NCI-H1092 treated with DMSO at 0.1 percent for 48 hours (cell line): ENCODE data around the gene FOXC1.

Experiments
- DNase-seq: peaks from one replicate; lab custom pipeline; 2025; lab: John Stamatoyannopoulos, UW

The FOXC1 gene

DNA sequence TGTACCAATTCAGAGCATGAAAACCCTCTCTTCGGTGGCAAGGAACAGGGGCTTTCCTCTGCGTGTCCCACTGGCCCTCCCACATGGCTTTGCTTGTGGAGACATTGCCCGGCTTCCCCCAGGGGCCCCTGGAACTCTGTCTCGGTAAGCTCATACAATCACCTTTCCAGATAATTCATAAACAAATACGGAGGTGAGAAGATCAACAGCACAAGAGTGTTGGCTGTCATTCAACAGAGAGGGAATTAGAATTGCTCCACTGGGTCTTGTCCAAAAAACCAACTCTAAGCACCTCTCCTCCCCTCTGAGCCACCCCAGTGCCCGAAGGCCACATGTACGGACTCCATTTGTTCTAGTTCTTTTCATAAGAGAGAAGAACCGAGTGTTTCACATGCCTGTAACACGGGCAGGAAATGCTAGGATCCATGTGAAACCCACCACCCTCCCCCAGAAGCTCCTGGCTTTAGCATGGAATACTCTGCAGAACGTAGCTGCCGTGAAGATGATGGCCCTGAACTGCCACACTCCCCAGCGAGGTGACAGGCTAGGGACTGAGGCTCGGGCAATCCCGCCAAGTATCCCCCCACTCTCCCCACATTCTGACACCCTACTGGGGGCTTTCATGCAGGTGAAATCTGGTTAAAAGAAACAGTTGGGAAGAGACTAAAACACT lies 24.6 kb upstream of the FOXC1 start:
- DNase-seq = no peak

DNA sequence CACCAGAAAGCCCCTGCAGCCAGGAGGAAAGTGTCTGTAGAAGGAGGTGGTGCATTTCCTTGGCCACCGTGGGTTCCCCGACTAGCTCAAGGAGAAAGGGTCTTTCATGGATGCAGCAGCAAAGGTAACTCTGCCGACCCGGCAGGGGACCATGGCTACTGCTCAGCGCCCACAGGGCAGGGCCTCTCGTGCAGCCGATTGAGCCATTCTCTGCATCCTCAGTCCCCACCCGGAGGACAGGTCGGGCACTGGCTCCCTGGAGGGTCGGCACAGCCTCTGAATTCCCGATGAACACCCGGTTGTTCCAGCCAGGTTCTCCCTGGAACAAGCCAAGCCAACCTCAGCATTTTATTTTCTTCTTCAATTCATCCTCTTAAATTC lies 24.1 kb upstream of the FOXC1 start:
- DNase-seq = no peak

DNA sequence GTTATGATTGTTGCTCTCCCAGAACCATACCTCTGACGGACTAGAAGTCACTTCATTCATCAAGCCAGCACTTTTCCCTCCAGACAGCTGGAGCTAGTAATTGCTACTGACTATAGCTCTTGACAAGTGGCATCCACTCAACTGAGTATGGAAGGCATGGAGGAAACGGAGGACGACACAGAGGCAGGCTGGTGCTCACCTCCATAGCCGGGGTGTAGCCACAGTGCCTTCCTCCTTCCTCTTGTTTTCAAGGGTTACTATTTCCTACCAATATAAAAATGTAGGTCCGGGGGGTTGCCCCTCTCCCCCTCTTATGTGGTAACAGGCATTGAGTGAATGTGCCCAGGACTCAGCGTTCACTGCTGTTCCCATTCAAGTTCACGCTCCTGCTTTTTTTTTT lies 23.5 kb upstream of the FOXC1 start:
- no peak for DNase-seq

DNA sequence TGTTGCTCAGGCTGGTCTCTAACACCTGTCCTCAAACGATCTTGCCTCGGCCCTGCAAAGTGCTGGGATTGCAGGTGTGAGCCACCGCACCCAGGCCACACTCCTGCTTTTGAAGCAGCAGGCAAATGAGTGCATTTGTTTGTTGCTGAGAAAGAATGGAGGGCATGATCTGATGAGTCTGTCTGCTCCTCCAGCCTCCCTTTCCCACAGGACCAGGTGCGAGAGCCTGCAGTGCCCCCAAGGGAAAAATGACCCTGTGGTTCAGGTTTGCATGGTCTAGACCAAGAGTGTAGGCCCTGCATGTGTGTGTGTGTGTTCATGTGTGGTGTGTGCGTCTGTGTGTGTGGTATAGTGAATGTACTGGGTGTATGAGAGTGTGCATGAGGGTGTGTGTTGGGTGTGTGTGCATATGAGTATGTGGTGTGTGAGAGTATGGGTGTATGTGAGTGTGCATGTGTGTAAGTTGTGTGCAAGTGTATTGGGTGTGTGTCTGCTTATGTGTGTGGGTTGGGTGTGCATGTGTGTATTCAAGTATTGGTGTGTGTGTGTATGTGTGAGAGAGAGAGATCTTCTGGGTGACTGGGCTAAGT lies 22.8 kb upstream of the FOXC1 start:
- no peak for DNase-seq

DNA sequence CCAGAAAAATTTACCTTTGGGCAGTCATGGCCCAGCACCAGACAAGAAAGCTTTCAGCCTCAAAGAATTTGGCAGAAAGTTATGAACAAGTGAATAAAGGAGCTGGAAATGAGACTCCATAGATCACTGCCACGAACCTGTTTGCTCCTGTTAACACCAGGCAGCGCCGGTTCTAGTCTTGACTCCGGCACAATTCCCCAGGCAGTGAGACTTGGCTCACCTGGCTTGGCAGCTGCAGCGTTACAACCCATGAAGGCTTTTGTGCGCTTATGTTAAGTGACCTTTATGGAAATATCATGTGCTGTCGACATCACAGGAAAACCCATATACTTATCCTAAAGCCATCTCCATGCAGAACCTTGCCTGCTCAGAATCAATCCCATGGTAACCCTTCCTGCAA lies 22.2 kb upstream of the FOXC1 start:
- no peak for DNase-seq

DNA sequence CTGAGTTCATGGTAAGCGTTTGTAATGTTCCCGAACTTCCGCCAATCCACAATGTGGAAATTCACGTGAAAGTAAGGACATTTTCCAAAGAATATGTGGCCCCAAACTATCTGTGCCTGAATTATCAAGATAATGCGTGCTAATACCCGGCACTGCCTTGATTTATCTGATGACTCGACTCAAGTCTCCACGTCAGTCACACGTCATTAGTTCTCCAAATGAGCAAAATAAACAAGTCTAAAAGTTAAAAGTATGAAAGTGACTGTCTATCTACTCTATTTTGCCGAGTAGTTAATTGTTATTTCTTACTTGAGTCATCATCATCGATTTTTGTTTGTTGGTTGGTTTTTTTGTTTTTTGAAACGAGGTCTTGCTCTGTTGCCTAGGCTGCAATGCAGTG lies 21.7 kb upstream of the FOXC1 start:
- no peak for DNase-seq

DNA sequence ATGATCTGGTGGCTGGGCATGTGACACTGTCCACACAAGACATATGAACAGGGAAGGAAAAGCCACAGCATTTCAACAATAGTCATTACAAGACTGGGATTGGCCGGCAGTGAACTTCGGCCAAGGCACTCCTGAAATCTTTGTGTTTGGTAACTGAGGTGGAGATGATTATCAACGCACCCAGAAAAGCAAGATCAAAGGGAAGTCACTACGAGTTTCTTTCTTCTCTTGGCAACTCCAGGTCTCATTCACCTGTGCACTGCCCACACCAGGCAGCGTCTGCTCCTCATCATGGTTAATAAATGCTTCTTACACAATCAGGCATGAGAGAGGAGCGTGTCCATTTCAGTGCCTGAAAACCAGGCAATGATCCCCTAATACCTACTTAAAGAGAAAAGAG lies 20.5 kb upstream of the FOXC1 start:
- no peak for DNase-seq

DNA sequence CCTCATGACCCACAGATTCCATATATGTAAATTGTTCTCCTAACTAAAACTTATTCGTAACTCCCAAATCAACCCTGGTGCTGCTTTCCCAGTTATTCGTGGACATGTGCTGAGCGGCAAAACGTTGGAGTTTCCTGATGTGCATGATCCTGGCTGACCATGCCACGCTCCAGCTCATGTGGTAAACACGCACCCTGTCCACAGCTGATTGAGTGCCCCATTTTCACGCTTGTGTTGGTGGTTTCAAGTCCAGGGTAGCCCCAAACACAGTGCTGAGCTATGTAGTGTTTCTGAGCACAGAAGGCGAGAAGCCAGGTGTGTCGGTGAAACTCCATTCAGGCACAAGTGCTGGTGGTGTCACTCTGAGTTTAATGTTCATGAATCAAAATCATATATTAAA lies 19.1 kb upstream of the FOXC1 start:
- no peak for DNase-seq

DNA sequence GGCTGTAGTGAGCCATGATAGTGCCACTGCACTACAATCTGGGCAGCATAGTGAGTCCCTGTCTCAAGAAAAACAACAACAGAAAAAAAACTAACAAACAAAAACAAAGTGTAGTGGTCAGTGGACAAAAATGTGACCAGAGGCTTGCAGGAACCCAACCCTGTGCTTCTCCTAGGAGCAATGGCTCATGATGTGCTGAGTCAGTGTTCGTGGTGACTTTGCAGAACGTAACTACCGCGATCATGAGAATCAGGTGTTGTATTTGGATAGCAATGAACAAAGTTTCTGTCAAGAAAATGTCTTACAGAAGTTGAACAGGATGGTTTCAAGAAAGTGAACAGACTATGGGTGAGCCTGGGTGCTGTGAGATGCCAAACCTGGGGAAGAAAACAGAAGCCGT lies 18.5 kb upstream of the FOXC1 start:
- DNase-seq = no peak

DNA sequence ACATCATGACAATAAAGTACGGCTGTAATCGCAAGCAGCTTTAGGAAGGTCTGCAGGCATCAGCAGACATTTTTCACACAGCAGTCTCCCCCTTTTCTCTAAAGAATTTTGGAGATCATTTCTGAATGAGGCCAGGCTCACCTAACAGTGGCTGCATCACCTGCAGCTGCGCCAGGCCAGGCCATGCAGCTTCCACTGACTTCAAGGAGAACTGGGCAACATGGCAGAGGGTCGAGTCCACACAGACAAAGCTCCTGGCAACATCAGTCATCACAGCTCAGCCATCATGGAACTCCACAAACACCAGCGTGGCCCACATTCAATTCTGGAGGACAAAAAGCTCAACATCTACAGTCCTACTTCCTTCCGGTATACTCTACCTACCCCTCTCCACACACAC lies 17.8 kb upstream of the FOXC1 start:
- DNase-seq = no peak

DNA sequence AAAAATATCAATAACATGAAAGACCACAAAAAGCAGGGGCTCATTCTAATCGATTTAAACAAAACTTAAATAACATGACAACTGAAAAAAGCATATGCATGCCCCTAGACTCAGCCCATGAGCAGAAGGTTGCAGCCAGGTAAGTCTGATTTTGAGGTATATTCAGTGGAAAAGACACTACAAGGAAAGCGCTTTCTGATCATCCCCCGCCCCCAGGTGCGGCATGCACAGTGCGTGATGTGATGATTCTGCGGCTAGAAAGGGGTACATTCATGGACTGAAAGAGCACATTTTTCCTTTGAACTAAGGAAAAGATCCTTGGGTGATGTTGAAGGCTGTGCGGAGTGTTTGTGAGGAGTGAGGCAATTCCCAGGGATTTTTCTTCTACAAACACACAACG lies 16.9 kb upstream of the FOXC1 start:
- DNase-seq = no peak

DNA sequence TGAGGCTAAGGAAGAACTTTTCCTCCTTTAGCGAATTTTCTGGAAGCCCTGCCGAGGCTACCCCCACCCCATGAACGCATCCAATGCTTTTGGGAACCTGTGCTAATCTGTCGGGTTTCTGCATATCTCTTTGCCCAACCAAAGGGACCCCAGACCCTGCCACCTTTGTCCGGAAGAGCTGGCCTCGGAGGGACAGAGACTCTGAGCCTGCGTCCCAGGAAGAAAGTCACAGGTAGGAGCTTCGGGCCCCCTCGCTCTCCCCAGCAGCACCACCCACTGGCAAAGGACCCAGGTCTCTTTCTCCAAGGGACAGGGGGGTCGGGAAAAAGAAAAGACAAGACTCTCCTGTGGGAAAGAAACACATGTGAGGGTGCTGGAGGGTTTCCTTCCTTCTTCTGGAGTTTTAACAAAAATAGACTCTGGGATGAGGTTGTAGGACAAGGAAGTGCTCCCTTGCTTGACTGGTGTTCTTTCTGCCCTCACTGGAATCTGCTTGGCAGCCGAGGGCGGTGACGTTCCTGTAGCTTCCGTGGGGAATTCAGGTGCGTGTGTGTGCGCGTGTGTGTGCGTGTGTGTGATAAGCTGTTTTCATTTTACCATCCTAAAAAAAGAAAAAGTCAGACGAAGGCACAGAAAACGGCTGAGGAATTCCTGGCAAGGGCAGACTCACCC lies 16.3 kb upstream of the FOXC1 start:
- DNase-seq = no peak

DNA sequence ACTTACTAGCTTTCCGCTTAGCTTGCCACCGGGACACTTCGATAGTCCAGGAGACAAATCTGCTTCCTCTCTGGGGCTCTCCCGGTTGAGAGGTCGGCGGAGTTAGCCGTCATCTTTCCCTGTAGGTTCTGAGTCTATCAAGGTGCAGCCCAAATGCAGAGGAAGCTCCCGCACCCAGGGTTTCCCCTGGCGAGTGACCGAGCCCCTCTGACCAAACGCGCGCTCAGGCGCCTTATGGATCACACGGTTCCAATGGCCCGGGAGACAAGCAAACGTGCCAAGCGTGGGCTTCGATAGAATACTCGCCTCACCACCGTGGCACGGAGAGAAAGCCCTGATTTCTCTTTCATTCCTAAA lies 15.8 kb upstream of the FOXC1 start:
- no peak for DNase-seq

DNA sequence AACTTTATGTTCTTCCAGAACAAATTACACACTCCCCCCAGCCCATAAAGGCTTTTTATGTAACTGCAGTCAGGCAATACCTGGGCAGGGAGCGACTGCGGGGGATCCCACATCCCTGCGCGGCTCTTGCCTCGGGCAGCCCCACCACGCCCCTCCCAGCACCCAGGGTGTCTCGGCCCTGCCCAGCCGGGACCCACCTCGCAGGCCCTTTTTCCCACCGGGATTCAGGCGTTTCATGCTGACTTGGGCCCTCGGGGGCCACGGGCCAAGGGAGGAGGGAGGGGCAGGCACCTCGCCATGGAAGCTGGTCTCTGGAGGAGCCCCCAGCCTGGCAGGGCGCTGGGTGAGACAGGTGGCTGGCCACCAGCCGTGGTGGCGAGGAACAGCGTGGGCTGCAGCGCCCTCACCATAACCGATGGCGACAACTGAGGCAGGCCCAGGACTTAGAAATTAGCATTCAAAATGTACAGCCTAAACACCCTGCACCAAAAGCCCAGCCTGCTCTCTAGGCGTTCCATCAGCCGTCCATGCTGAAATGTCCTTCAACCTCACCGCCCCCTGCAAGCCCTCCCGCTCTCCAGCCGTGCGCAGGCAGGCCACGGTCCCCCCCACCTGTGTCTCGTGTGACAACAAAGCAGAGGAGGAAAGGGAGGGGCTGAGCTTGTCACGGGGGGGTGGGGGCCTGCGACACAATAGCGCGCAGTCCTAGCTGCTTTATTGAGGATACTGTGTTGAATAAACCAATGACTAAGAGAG lies 15.1 kb upstream of the FOXC1 start:
- no peak for DNase-seq

DNA sequence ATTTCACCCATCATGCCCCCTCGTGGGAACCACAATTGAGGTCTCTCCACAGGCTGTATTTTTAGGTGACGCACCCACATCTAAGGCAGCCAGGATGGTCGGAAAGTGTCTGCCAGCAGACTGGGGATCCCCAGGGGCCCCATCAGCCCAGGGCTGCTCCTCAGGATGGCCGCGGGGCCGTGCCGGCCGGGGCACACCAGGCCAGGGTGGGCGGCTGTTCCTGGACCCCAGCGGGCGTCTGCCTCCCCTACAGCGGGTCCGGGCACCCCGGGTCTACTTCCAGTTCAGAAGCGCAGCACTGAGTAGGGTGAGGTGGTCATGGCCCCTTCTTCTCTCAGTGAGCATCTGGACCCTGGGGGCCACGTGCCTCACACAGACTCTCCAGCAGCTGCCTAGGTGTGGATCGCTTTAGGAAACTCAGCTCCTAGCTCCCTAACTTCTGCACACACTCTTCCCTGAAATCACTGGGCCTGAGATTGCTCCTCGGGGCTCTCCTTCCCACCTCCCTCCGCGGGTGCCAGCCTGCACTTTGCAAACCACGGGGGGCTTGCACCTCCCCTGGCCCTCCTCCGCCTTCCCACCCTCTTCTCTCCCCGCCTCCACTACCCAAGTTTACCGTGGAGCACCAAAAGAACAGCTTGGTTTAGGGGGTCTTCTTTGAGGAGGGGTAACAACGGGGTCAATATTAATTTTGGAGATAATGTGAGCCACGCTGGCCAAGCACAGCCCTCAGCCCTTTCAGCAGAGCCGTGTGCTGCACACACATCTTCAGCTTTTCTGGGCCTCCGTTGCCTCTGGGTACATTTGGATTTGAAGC lies 14.2 kb upstream of the FOXC1 start:
- DNase-seq = no peak

DNA sequence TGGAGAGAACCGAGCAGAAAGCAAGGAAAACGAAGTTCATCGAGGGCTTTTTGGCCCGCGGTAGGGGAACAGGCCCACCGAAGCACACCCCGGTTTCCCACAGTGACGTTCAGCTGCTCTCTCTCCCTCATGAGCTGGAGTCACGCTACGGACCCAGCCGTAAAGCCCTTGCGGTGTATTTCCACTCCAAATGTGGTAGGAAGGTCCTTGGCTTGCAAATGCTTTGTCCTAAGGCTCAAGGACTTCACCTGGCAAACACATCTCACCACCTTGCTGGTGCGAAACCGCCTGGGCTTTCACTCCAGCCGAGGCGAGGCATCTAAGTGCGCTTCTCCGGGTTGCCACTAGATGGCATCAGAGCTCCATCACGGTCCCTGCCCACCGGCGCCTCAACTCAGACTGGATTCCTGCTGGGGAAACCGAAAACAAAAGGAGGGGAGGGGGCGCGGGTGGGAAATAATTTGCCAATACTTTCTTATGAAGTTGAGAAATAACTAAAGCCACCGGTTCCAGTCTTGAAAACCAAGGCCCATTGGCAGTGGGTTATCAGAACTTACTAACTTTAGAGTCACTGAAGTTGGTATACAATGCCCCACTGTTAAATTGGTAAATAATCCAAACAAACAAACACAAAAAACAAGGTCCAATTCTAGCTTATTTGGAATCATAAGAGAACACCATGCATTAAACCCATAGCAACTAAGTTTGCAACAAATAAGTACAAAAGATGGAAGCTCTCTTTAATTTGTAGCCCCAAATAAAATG lies 13.4 kb upstream of the FOXC1 start:
- peak; percentile 20 for DNase-seq

DNA sequence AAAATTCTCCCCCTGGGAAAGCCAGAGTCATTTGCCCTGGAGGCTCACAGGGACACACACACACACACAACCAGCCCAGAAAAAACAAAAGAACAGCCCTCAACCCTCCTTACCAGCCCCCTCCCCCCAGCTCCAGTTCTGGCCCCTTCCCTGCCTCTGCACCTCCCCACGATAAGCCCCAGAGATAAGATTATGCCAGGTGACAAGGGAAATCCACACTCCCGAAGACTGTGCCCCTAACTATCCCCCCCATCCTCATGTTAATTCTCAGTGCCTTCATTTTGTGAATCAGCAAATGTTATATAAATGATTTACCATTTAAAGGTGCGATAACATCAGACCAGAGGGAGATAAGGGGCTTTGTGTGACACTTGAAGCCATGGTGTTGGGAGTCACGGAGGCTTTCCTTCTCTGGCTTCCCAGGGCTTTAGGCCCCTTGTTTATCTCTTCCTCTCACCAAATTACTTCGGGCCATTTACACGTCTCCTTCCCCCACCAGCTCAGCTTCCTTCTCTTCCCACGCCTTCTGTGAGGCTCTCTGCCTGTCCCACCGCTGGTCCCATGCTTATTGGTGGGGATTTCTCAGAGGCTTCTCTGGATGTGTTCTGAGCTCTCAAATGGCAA lies 12.5 kb upstream of the FOXC1 start:
- DNase-seq = no peak

DNA sequence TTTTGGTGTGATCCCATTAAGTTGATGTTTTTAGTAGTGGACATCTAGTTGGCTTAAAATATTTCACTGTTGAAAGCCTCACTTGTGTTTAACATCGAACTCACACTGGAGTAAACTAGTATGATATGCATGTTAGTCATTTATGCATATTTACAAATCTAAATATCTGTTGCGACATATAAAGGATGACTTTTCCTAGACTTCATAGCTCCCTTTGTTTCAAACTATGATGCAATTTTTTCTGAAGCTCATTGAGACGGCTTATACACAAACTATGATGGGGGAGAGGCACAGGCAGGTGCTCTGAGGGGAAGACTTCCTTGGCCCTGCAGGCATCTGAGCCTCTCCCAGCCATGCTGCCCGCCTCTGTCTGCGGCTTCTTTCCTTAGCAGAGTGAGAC lies 11.8 kb upstream of the FOXC1 start:
- DNase-seq = no peak

DNA sequence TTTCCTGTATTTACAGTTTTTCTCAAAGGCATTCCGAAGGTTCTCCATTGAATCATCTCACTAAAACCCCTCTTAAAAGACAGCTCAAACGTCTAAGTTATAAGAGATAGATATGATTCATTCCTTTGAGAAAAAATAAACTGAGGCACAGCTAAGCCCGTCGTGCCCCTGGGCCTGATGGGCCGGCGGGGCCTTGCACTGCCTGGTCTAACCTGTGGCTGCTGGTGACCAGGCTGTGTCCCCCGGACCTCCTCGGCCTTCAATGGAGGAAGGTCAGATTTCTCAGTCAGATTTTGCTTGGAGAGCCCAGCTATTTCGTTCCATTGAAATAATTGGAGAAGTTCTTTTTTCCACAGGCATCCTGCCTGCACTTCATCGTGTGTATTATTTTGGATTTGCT lies 11.3 kb upstream of the FOXC1 start:
- DNase-seq = no peak

DNA sequence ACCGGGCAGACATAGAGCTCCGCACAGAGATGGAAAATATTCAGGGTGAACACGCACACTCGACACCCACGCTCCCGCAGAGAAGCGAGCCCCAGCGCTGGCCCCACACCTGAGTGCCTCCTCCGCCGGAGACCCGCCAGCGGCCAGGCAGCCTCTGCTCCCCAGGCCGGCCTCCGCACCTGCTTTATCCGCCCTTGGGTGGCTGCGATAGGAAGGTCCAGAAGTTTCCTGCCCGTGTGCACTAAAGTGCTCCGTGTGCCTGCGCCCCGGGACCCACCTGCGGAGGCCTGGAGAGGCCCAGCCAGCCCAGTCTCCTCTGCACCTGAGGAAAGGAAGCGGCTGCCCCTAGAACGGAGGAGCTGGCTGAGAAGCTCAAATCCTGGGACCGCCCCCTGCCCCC lies 10.8 kb upstream of the FOXC1 start:
- DNase-seq = no peak

DNA sequence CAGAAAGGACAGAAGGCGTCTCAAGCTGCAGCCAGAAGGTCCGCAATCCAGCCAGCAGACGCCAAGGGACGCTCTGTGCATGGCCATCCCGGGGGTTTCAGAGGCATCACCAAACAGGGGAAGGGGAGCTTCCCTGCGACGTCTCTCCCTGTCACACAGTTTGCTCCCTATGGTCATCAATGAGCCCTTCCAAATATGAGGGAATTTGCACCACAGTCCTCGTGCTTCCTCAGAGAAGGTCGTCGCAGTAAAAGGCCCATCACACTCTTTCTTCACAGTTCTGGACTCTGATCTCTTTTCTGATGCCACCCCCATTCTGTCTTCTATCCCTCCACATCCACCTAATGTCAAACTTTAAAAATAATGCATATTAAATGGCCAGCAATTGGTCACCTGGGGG lies 10.2 kb upstream of the FOXC1 start:
- no peak for DNase-seq
